C4-2B (cell line): Measurements from ENCODE around the gene GALM.
"Not testable (repeated sequence)": the region's sequence is repeated elsewhere in the genome, so short reads cannot be mapped to it uniquely, and the experiment has no call there.

Experiments used
- CTCF ChIP-seq: fragments of 450-650 bp; conservative IDR thresholded peaks from 2 replicates; pipeline ENCODE4 v1.5.1; 2017; ENCODE audit warnings: mild to moderate bottlenecking
- ZFX ChIP-seq: fragments of 450-650 bp; IDR thresholded peaks from 2 replicates; pipeline ENCODE4 v1.6.1; 2017

- TF ChIP-seq CTCF, ZFX: not testable (repeated sequence)
Observed at GRCh38 chr2:38682620-38683019, 16.7 kb downstream of the GALM start.
